Measurements from ENCODE around the gene ARRB1.

The ARRB1 gene

DNA sequence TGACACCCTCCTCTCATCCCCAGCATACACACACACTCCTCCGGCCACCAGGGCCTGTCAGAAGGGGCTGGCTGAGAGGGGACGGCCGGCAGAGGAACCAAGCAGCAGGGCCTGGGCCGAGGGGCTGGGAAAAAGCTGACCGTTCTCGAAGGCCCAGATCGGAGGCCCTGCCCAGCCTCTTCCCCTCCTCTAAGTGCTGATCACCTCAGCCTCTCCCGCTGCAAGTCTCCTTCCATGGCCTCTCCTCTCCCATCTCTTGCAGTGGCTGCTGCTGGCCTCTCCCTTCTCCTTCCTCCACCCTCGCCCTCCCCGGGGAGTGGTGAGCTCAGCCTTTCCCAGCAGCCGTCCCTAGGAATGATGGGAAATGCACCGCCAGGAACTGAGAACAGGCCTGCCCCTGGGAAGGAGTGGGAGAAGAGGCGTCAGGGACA, 39.6 kb downstream of the ARRB1 start:
- Histone ChIP-seq H3K9ac (ENCODE audit: low read length) (no peak overlapping the region), H3K36me3 (replicated peaks; ENCODE audit: low read depth, low read length) (no peaks in the 10 kb centered on the region), H3K79me2 (ENCODE audit: low read length) (no peaks in the 10 kb centered on the region), H3K4me2 (ENCODE audit: low read length) (no peak overlapping the region), H3K4me1 (ENCODE audit: low read length) (no peaks in the 10 kb centered on the region), H3K9me3 (ENCODE audit: insufficient read depth, low read length) (no peaks in the 10 kb centered on the region), H3K4me3 (ENCODE audit: low read length) (no peak overlapping the region), H3K27me3 (ENCODE audit: low read depth, low read length) (no peaks in the 10 kb centered on the region), H2AFZ (ENCODE audit: low read depth, low read length) (no peak overlapping the region), H4K20me1 (ENCODE audit: insufficient read depth, low read length) (no peaks in the 10 kb centered on the region), H3K27ac (ENCODE audit: low read length) (no peak overlapping the region)
- TF ChIP-seq EZH2phosphoT487 (IDR thresholded peaks at IDR 0.05; ENCODE audit: low read depth) = no peak
- TF ChIP-seq, protein P1, sequence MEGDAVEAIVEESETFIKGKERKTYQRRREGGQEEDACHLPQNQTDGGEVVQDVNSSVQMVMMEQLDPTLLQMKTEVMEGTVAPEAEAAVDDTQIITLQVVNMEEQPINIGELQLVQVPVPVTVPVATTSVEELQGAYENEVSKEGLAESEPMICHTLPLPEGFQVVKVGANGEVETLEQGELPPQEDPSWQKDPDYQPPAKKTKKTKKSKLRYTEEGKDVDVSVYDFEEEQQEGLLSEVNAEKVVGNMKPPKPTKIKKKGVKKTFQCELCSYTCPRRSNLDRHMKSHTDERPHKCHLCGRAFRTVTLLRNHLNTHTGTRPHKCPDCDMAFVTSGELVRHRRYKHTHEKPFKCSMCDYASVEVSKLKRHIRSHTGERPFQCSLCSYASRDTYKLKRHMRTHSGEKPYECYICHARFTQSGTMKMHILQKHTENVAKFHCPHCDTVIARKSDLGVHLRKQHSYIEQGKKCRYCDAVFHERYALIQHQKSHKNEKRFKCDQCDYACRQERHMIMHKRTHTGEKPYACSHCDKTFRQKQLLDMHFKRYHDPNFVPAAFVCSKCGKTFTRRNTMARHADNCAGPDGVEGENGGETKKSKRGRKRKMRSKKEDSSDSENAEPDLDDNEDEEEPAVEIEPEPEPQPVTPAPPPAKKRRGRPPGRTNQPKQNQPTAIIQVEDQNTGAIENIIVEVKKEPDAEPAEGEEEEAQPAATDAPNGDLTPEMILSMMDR (IDR thresholded peaks at IDR 0.05; ENCODE audit: low read depth, low read length) = no peak

DNA sequence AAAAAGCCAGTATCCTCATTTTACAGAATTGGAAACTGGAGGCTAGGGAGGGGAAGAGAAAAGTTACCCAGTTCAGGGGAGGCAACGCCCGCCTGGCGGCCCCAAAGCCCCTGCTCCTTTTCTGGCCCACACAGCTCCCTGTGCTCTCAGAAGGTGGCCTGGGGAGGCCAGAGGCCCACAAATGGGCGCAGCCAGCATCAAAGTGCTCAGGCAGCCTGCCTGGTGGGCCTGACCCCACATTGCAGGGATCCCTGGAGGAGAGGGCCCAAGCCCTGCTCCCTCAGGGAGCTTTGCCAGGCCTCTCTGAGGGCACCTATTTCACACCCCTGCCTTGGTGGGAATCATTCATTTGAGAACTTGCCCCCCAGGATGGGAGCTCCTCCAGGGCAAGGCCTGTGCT, 42.5 kb downstream of the ARRB1 start:
- TF ChIP-seq, protein P1 (IDR thresholded peaks at IDR 0.05; ENCODE audit: low read depth, low read length) = no peak
- TF ChIP-seq EZH2phosphoT487 (IDR thresholded peaks at IDR 0.05; ENCODE audit: low read depth) = no peak
- no peaks in the 10 kb centered on the region for H4K20me1 ChIP-seq (ENCODE audit: insufficient read depth, low read length)
- no peaks in the 10 kb centered on the region for H3K9me3 ChIP-seq (ENCODE audit: insufficient read depth, low read length)
- 0 out of 2 replicates have a peak, but pooled peaks cover 4% of the 10 kb centered on the region for H3K27me3 ChIP-seq (ENCODE audit: low read depth, low read length)
- H3K4me1 ChIP-seq (ENCODE audit: low read length) = no peaks in the 10 kb centered on the region
- no peak overlapping the region for H3K4me2 ChIP-seq (ENCODE audit: low read length)
- H3K27ac ChIP-seq (ENCODE audit: low read length) = no peak overlapping the region
- H3K36me3 ChIP-seq (replicated peaks; ENCODE audit: low read depth, low read length) = no peaks in the 10 kb centered on the region
- H3K4me3 ChIP-seq (ENCODE audit: low read length) = no peak overlapping the region
- H3K9ac ChIP-seq (ENCODE audit: low read length) = no peak overlapping the region
- no peak overlapping the region for H2AFZ ChIP-seq (ENCODE audit: low read depth, low read length)
- H3K79me2 ChIP-seq (ENCODE audit: low read length) = no peaks in the 10 kb centered on the region

DNA sequence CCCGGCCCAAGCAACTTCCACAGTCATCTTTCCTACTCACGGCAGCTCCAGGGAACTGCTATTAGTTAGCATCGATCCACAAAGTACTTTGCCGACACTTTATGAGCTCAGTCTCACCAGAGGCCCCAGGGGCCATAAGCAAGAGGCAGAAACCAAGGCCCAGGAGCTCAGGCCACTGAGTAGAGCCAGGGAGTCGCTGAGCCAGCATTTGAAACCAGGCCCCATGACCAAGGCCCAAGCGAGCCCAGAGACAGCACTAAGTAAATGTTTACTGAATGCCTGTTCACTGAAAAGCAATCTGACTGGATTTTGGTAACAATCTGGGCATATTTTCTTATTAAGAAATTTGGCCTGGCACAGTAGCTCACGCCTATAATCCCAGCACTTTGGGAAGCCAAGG, 43.3 kb downstream of the ARRB1 start:
- Histone ChIP-seq H3K27ac (ENCODE audit: low read length) (no peak overlapping the region), H3K79me2 (ENCODE audit: low read length) (no peaks in the 10 kb centered on the region), H4K20me1 (ENCODE audit: insufficient read depth, low read length) (no peaks in the 10 kb centered on the region), H3K4me3 (ENCODE audit: low read length) (no peak overlapping the region), H3K9ac (ENCODE audit: low read length) (no peak overlapping the region), H2AFZ (ENCODE audit: low read depth, low read length) (no peak overlapping the region), H3K4me1 (ENCODE audit: low read length) (no peaks in the 10 kb centered on the region), H3K36me3 (replicated peaks; ENCODE audit: low read depth, low read length) (no peaks in the 10 kb centered on the region), H3K27me3 (ENCODE audit: low read depth, low read length) (0 out of 2 replicates have a peak, but pooled peaks cover 4% of the 10 kb centered on the region), H3K4me2 (ENCODE audit: low read length) (no peak overlapping the region), H3K9me3 (ENCODE audit: insufficient read depth, low read length) (no peaks in the 10 kb centered on the region)
- TF ChIP-seq EZH2phosphoT487 (IDR thresholded peaks at IDR 0.05; ENCODE audit: low read depth) = no peak
- TF ChIP-seq, protein P1 (IDR thresholded peaks at IDR 0.05; ENCODE audit: low read depth, low read length) = no peak

DNA sequence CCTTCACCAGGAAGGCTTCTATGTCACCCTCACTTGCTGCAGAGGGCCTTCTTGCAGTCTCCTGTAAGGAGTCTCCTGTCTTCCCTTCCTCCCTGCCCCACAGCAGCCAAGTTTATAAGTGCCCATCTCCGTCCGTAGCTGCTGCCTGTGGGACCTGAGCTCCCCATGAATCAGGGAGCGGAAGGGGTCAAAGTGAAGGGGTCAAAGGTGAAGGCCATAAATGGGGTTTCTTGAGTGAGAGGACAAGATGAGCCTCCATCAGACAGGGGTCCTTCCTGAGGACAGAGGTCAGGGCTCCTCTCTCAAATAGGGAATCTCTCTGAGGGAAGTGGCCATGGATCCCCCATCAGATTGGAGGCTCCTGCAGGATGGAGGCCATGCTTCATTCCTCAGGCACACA, 44.4 kb downstream of the ARRB1 start:
- TF ChIP-seq, protein P1 (IDR thresholded peaks at IDR 0.05; ENCODE audit: low read depth, low read length) = no peak
- Histone ChIP-seq H3K36me3 (replicated peaks; ENCODE audit: low read depth, low read length) (no peaks in the 10 kb centered on the region), H3K27me3 (ENCODE audit: low read depth, low read length) (0 out of 2 replicates have a peak, but pooled peaks cover 4% of the 10 kb centered on the region), H3K4me2 (ENCODE audit: low read length) (no peak overlapping the region), H2AFZ (ENCODE audit: low read depth, low read length) (no peak overlapping the region), H3K4me1 (ENCODE audit: low read length) (no peaks in the 10 kb centered on the region), H3K9me3 (ENCODE audit: insufficient read depth, low read length) (no peaks in the 10 kb centered on the region), H3K27ac (ENCODE audit: low read length) (no peak overlapping the region), H4K20me1 (ENCODE audit: insufficient read depth, low read length) (no peaks in the 10 kb centered on the region), H3K4me3 (ENCODE audit: low read length) (no peak overlapping the region), H3K79me2 (ENCODE audit: low read length) (no peaks in the 10 kb centered on the region), H3K9ac (ENCODE audit: low read length) (no peak overlapping the region)

Data from OCI-LY3 (cell line).